H1 (cell line): ENCODE data around the gene RIPOR1. TPM values are rescaled to one million over a fixed set of nuclear protein-coding genes. Genes with fewer than 3 reads are reported as not detected.
"Not testable (repeated sequence)": the region's sequence is repeated elsewhere in the genome, so short reads cannot be mapped to it uniquely, and the experiment has no call there.

Experiments used
- CTCF ChIA-PET: fragments of 300-600 bp; sonication (Branson Sonifier 250); formaldehyde crosslinking; loops from one replicate; lab custom pipeline; 2021; ENCODE audit not compliant: partially characterized antibody; lab: Charles Lee
- POLR2A ChIA-PET: fragments of 300-600 bp; sonication (Branson Sonifier 250); formaldehyde crosslinking; loops from one replicate; lab custom pipeline; 2021; ENCODE audit warnings: inconsistent platforms; ENCODE audit not compliant: partially characterized antibody; lab: Charles Lee
- DNase-seq, 2 experiments: peaks; one replicate each; pipeline versions ENCODE4 v3.0.0 to v3.0.0-alpha.2; 2010 to 2022; ENCODE audit warnings: low spot score in 2 of 2, low read depth in 1 of 2, mixed read lengths in 1 of 2
- FAIRE-seq: peaks from 2 replicates; lab custom pipeline; 2011; peaks lifted over from hg19 to GRCh38; lab: Jason Lieb, UNC
- H2AFZ ChIP-seq: 2 replicates; pipeline ENCODE4 v1.8.1; 2012; ENCODE audit warnings: low read length, inconsistent platforms
- H2AK5ac ChIP-seq: 2 replicates; pipeline ENCODE4 v1.6.1; 2013; ENCODE audit warnings: low read depth, low read length
- H2BK120ac ChIP-seq: replicated peaks from 2 replicates; pipeline ENCODE3; 2013; ENCODE audit warnings: low read depth, low read length, inconsistent platforms
- H2BK12ac ChIP-seq: 2 replicates; pipeline ENCODE4 v1.6.1; 2013; ENCODE audit warnings: low read depth, low read length
- H2BK15ac ChIP-seq: 2 replicates; pipeline ENCODE4 v1.6.1; 2013; ENCODE audit warnings: low read length
- H2BK20ac ChIP-seq: 2 replicates; pipeline ENCODE4 v1.6.1; 2013; ENCODE audit warnings: low read length
- H2BK5ac ChIP-seq: 2 replicates; pipeline ENCODE4 v1.6.1; 2013; ENCODE audit warnings: low read depth, low read length
- H3K14ac ChIP-seq: 2 replicates; pipeline ENCODE4 v1.6.1; 2013; ENCODE audit warnings: inconsistent platforms; ENCODE audit not compliant: insufficient read length
- H3K18ac ChIP-seq: 2 replicates; pipeline ENCODE4 v1.6.1; 2013; ENCODE audit warnings: low read length; ENCODE audit errors: extremely low read depth
- H3K23ac ChIP-seq: 2 replicates; pipeline ENCODE4 v1.6.1; 2013; ENCODE audit warnings: inconsistent platforms; ENCODE audit not compliant: insufficient read length
- H3K23me2 ChIP-seq: 2 replicates; pipeline ENCODE4 v1.6.1; 2013; ENCODE audit warnings: low read depth, low read length
- H3K27ac ChIP-seq: 2 replicates; pipeline ENCODE4 v1.6.1; 2011; ENCODE audit warnings: low read depth, low read length, inconsistent platforms
- H3K27me3 ChIP-seq, 4 experiments: replicated peaks in 1 of 4; 1 replicate in 1 of 4; 2 replicates in 3 of 4; pipeline versions ENCODE4 v1.6.1 to v1.8.1; 2011 to 2013; ENCODE audit warnings: low read length in 3 of 4, mild to moderate bottlenecking in 3 of 4, inconsistent platforms in 2 of 4, mixed read lengths in 2 of 4, moderate library complexity in 1 of 4; ENCODE audit not compliant: control insufficient read depth in 3 of 4, insufficient read depth in 3 of 4; ENCODE audit errors: extremely low read depth in 1 of 4
- H3K36me3 ChIP-seq, 4 experiments: 2 replicates each; pipeline versions ENCODE4 v1.6.1 to v1.8.1; 2011 to 2013; ENCODE audit warnings: mild to moderate bottlenecking in 4 of 4, low read length in 3 of 4, moderate library complexity in 2 of 4, control low read depth in 1 of 4, inconsistent platforms in 1 of 4; ENCODE audit not compliant: insufficient read depth in 4 of 4, control insufficient read depth in 2 of 4
- H3K4ac ChIP-seq: replicated peaks from 2 replicates; pipeline ENCODE3; 2013; ENCODE audit warnings: low read length, low read depth, mixed read lengths, inconsistent platforms; ENCODE audit not compliant: insufficient read length
- H3K4me1 ChIP-seq, 4 experiments: replicated peaks in 1 of 4; 1 replicate in 1 of 4; 2 replicates in 3 of 4; pipeline versions ENCODE4 v1.6.1 to v1.8.1; 2011 to 2013; ENCODE audit warnings: low read length in 3 of 4, inconsistent platforms in 2 of 4, mixed read lengths in 1 of 4; ENCODE audit not compliant: insufficient read depth in 4 of 4, control insufficient read depth in 3 of 4
- H3K4me2 ChIP-seq, 2 experiments: 2 replicates each; pipeline versions ENCODE4 v1.6.1 to v1.8.1; 2011 to 2013; ENCODE audit warnings: low read depth in 2 of 2, low read length in 2 of 2, control low read depth in 1 of 2, inconsistent platforms in 1 of 2, mild to moderate bottlenecking in 1 of 2; ENCODE audit not compliant: insufficient read depth in 1 of 2
- H3K4me3 ChIP-seq, 4 experiments: fragments of 200-600, 300-600 bp in 1 of 4; sonication (generic), shearing (Covaris generic), sonication (Bioruptor Twin) in 1 of 4; 2 replicates each; pipeline versions ENCODE4 v1.5.1 to v1.8.1; 2011 to 2016; ENCODE audit warnings: low read length in 4 of 4, low read depth in 3 of 4, control low read depth in 2 of 4, inconsistent platforms in 2 of 4, mild to moderate bottlenecking in 2 of 4, mixed read lengths in 1 of 4, moderate library complexity in 1 of 4; ENCODE audit not compliant: insufficient read depth in 2 of 4; ENCODE audit errors: extremely low read depth in 1 of 4
- H3K56ac ChIP-seq: replicated peaks from 2 replicates; pipeline ENCODE3; 2013; ENCODE audit warnings: low read depth, mild to moderate bottlenecking, mixed read lengths, low read length, inconsistent platforms; ENCODE audit not compliant: insufficient read length
- H3K79me1 ChIP-seq: 2 replicates; pipeline ENCODE4 v1.6.1; 2013; ENCODE audit warnings: low read depth, low read length, control low read depth
- H3K79me2 ChIP-seq, 2 experiments: 2 replicates each; pipeline versions ENCODE4 v1.6.1 to v1.8.1; 2012 to 2013; ENCODE audit warnings: low read length in 2 of 2, mild to moderate bottlenecking in 2 of 2, inconsistent platforms in 1 of 2; ENCODE audit not compliant: insufficient read depth in 2 of 2, control insufficient read depth in 1 of 2
- H3K9ac ChIP-seq, 4 experiments: replicated peaks in 1 of 4; 1 replicate in 1 of 4; 2 replicates in 3 of 4; pipeline versions ENCODE4 v1.6.1 to v1.8.1; 2011 to 2013; ENCODE audit warnings: low read depth in 3 of 4, low read length in 3 of 4, control low read depth in 2 of 4, mild to moderate bottlenecking in 2 of 4, moderate library complexity in 2 of 4, inconsistent platforms in 1 of 4; ENCODE audit errors: extremely low read depth in 1 of 4
- H3K9me3 ChIP-seq, 2 experiments: 2 replicates each; pipeline versions ENCODE4 v1.6.1 to v1.8.1; 2012 to 2013; ENCODE audit warnings: mild to moderate bottlenecking in 2 of 2, moderate library complexity in 2 of 2, control low read depth in 1 of 2, inconsistent platforms in 1 of 2, low read depth in 1 of 2, low read length in 1 of 2, mixed read lengths in 1 of 2; ENCODE audit not compliant: insufficient read depth in 2 of 2
- H4K20me1 ChIP-seq, 2 experiments: replicated peaks in 1 of 2; 2 replicates each; pipeline versions ENCODE3 to v1.8.1; 2011 to 2013; ENCODE audit warnings: inconsistent platforms in 2 of 2, low read length in 2 of 2, mild to moderate bottlenecking in 1 of 2; ENCODE audit not compliant: insufficient read depth in 2 of 2, control insufficient read depth in 1 of 2
- H4K5ac ChIP-seq: 2 replicates; pipeline ENCODE4 v1.6.1; 2013; ENCODE audit warnings: low read length, low read depth, mixed read lengths, inconsistent platforms; ENCODE audit not compliant: insufficient read length
- H4K8ac ChIP-seq: 2 replicates; pipeline ENCODE4 v1.8.0; 2013; ENCODE audit warnings: mild to moderate bottlenecking, moderate library complexity, low read length, inconsistent platforms; ENCODE audit not compliant: insufficient read depth; ENCODE audit errors: extremely low read depth
- H4K91ac ChIP-seq: replicated peaks from 2 replicates; pipeline ENCODE3; 2013; ENCODE audit warnings: low read length, mixed read lengths, inconsistent platforms; ENCODE audit not compliant: insufficient read length
- CBX8 ChIP-seq: fragments of 300-800, 300-1000 bp; sonication (generic); IDR thresholded peaks from 2 replicates; pipeline ENCODE4 v1.7.1; 2016; ENCODE audit warnings: low read depth, low read length, borderline replicate concordance
- NRF1 ChIP-seq: IDR thresholded peaks from 2 replicates; pipeline ENCODE4 v1.6.1; 2011; ENCODE audit warnings: mild to moderate bottlenecking, low read depth, low read length, improper control_type of control experiment
- POU5F1 ChIP-seq: IDR thresholded peaks from 2 replicates; pipeline ENCODE4 v1.6.1; 2011; ENCODE audit warnings: low read depth, mild to moderate bottlenecking, low read length, moderate library complexity
- WGBS, 2 experiments: shearing (Covaris generic) in 1 of 2; methylation state at CpG; one replicate each; pipeline versions ENCODE4 v1.1.6 to v1.1.7; 2013 to 2015; ENCODE audit warnings: low lambda C conversion rate in 2 of 2, mixed read lengths in 2 of 2, inconsistent platforms in 1 of 2, low coverage in 1 of 2, missing lambda C conversion rate in 1 of 2; ENCODE audit not compliant: insufficient replicate concordance in 2 of 2, insufficient coverage in 1 of 2, insufficient read length in 1 of 2; ENCODE audit errors: extremely low coverage in 1 of 2, missing lambda C conversion rate in 1 of 2; 5-methylcytosine and 5-hydroxymethylcytosine counted together
- polyA plus RNA-seq, 7 experiments: library from polyadenylated mRNA; depleted of rRNA in 3 of 7; stranded (reverse) in 5 of 7; unstranded in 2 of 7; fragments of >200 nt in 5 of 7; fragments of 200-250 nt in 2 of 7; gene quantifications; 1 replicate in 5 of 7; 2 replicates in 1 of 7; 4 replicates in 1 of 7; pipeline versions ENCODE4 v1.2.1 to v1.2.3, GENCODE V29; 2011 to 2013; ENCODE audit warnings: missing spikeins in 2 of 7, mixed read lengths in 2 of 7
- total RNA-seq: library from RNA; stranded (reverse); fragmentation: NEBNext Ultra II Directional; extraction: Animal tissue kit (Norgen Biotek cat#: 25700); gene quantifications from 2 replicates; pipeline ENCODE4 v1.2.1, GENCODE V29; 2021

Gene RIPOR1
- total and polyA plus RNA-seq, 2 of the 8 experiments (the other 6 are each of a cell fraction or from before 2014, with no cell fraction given), result 2.7 to 10.1 TPM

- TF ChIP-seq NRF1 (no peak), CBX8 (no peak), POU5F1 (no peak)
Observed at GRCh38 chr16:67486805-67487204, 41.8 kb upstream of the RIPOR1 start (continued).

DNA sequence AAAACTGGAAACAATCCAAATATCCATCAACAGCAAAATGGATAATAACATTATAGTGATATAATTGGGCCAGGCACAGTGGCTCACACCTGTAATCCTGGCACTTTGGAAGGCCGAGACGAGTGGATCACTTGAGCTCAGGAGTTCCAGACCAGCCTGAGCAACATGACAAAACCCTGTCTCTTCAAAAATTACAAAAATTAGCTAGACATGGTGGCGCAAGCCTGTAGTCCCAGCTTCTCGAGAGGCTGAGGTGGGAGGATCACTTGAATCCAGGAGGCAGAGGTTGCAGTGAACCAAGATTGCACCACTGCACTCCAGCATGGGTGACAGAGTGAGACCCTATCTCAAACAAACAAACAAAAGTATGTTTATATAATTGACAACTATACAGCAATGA is 41.1 kb upstream of the RIPOR1 start:
- POLR2A ChIA-PET, result not testable (repeated sequence)
- peaks cover 45 to 75% (median 63%) of the 10 kb centered on the region in 4 experiments for H3K27me3 ChIP-seq

More for the DNA sequence above, 41.1 kb upstream of the RIPOR1 start:
- not testable (repeated sequence) for H3K9ac ChIP-seq, H4K20me1 ChIP-seq, FAIRE-seq, H2BK120ac ChIP-seq, H3K79me1 ChIP-seq, H2AFZ ChIP-seq, H3K9me3 ChIP-seq, H2BK20ac ChIP-seq, H3K4me2 ChIP-seq, H3K4me1 ChIP-seq, H2BK5ac ChIP-seq, H3K23me2 ChIP-seq, H3K14ac ChIP-seq, H4K8ac ChIP-seq, H3K27ac ChIP-seq, H2AK5ac ChIP-seq, H2BK15ac ChIP-seq, H3K4ac ChIP-seq, DNase-seq, H3K79me2 ChIP-seq, H3K4me3 ChIP-seq, H3K36me3 ChIP-seq, H3K18ac ChIP-seq, H4K91ac ChIP-seq, H3K23ac ChIP-seq, H2BK12ac ChIP-seq, H3K56ac ChIP-seq, H4K5ac ChIP-seq
- 79% methylated on average over 4 of the region's 4 CpGs; no CpG with 5 or more reads in 1 of the 2 experiments for WGBS, 2 experiments
- CTCF ChIA-PET, result interaction anchor here (15.2 to 21.5 kb wide), 2 partner anchors 26 to 35 kb away, joined by 166 to 335 read pairs; no protein-coding TSS in a partner anchor
